ENCODE results near the gene PHF23.

GRCh38 chr17:7254511-7254910, 15.3 kb upstream of the PHF23 start:
- no peak for TF ChIP-seq CTCF (IDR thresholded peaks at IDR 0.05)
- no peak for TF ChIP-seq POLR2A (IDR thresholded peaks at IDR 0.05)

Measured in thyroid gland (tissue), 4 donors.